Measurements from ENCODE around the gene SLC23A3.

SLC23A3 gene

GRCh38 chr2:219175928-219176817 lies 6.3 kb upstream of the SLC23A3 start:
- DNase-seq (ENCODE audit: low spot score in 2 of 2): peak in 1 of 2 experiments; percentile 56
- H3K27me3 ChIP-seq (ENCODE audit: low read depth): no peaks in the 10 kb centered on the region
- peaks cover 21% of the 10 kb centered on the region for H3K36me3 ChIP-seq (replicated peaks)
- H3K4me1 ChIP-seq: peaks cover 3% of the 10 kb centered on the region; the same call in 1 of the 2 replicates
- H3K4me3 ChIP-seq: peak overlapping the region; percentile 96
- H3K9me3 ChIP-seq: no peaks in the 10 kb centered on the region
- in situ Hi-C loops (cut with MboI; ENCODE audit: low sequenced_read_pairs): no loop called here

- in situ Hi-C loops (cut with MboI; ENCODE audit: low sequenced_read_pairs): no loop called here
- no peaks in the 10 kb centered on the region for H3K27me3 ChIP-seq (ENCODE audit: low read depth)
- peaks cover 16% of the 10 kb centered on the region for H3K36me3 ChIP-seq (replicated peaks)
- no peak for DNase-seq (ENCODE audit: low spot score in 2 of 2)
- peak overlapping the region; percentile 96; the same call in 1 of the 2 replicates for H3K4me3 ChIP-seq
- H3K4me1 ChIP-seq: peaks cover 3% of the 10 kb centered on the region; the same call in 1 of the 2 replicates
- no peaks in the 10 kb centered on the region for H3K9me3 ChIP-seq
Observed at GRCh38 chr2:219175486-219175885, 5.7 kb upstream of the SLC23A3 start.

- Histone ChIP-seq H3K27me3 (ENCODE audit: low read depth) (no peaks in the 10 kb centered on the region), H3K36me3 (replicated peaks) (peaks cover 16% of the 10 kb centered on the region), H3K4me3 (no peak overlapping the region), H3K9me3 (no peaks in the 10 kb centered on the region), H3K4me1 (peaks cover 3% of the 10 kb centered on the region; the same call in 1 of the 2 replicates)
- no peak for DNase-seq (ENCODE audit: low spot score in 2 of 2)
- in situ Hi-C loops (cut with MboI; ENCODE audit: low sequenced_read_pairs): no loop called here
Observed at GRCh38 chr2:219174801-219175200, 5.0 kb upstream of the SLC23A3 start.

- H3K9me3 ChIP-seq: no peaks in the 10 kb centered on the region
- DNase-seq (ENCODE audit: low spot score in 2 of 2): no peak
- H3K36me3 ChIP-seq (replicated peaks): peaks cover 13% of the 10 kb centered on the region
- no peak overlapping the region for H3K4me3 ChIP-seq
- in situ Hi-C loops (cut with MboI; ENCODE audit: low sequenced_read_pairs): no loop called here
- H3K27me3 ChIP-seq (ENCODE audit: low read depth): no peaks in the 10 kb centered on the region
- H3K4me1 ChIP-seq: peaks cover 3% of the 10 kb centered on the region; the same call in 1 of the 2 replicates
Observed at GRCh38 chr2:219174146-219174545, 4.3 kb upstream of the SLC23A3 start.

- Histone ChIP-seq H3K4me1 (peaks cover 3% of the 10 kb centered on the region; the same call in 1 of the 2 replicates), H3K9me3 (no peaks in the 10 kb centered on the region), H3K36me3 (replicated peaks) (peaks cover 13% of the 10 kb centered on the region), H3K4me3 (no peak overlapping the region), H3K27me3 (ENCODE audit: low read depth) (no peaks in the 10 kb centered on the region)
- in situ Hi-C loops (cut with MboI; ENCODE audit: low sequenced_read_pairs): no loop called here
- DNase-seq (ENCODE audit: low spot score in 2 of 2): no peak
Observed at GRCh38 chr2:219173176-219173575, 3.3 kb upstream of the SLC23A3 start.

- in situ Hi-C loops (cut with MboI; ENCODE audit: low sequenced_read_pairs): no loop called here
- DNase-seq (ENCODE audit: low spot score in 2 of 2): no peak
- Histone ChIP-seq H3K4me1 (peaks cover 3% of the 10 kb centered on the region; the same call in 1 of the 2 replicates), H3K36me3 (replicated peaks) (peaks cover 13% of the 10 kb centered on the region), H3K27me3 (ENCODE audit: low read depth) (no peaks in the 10 kb centered on the region), H3K4me3 (no peak overlapping the region), H3K9me3 (no peaks in the 10 kb centered on the region)
Observed at GRCh38 chr2:219172231-219173154, 2.7 kb upstream of the SLC23A3 start.

GRCh38 chr2:219171231-219171651 lies 1.4 kb upstream of the SLC23A3 start:
- Histone ChIP-seq H3K9me3 (no peaks in the 10 kb centered on the region), H3K27me3 (ENCODE audit: low read depth) (no peaks in the 10 kb centered on the region), H3K4me3 (no peak overlapping the region), H3K4me1 (peaks cover 3% of the 10 kb centered on the region; the same call in 1 of the 2 replicates), H3K36me3 (replicated peaks) (peaks cover 13% of the 10 kb centered on the region)
- DNase-seq (ENCODE audit: low spot score in 2 of 2): peak; percentile 38 to 63
- in situ Hi-C loops (cut with MboI; ENCODE audit: low sequenced_read_pairs): no loop called here

- Histone ChIP-seq H3K36me3 (replicated peaks) (peaks cover 13% of the 10 kb centered on the region), H3K9me3 (no peaks in the 10 kb centered on the region), H3K4me1 (no peaks in the 10 kb centered on the region), H3K27me3 (ENCODE audit: low read depth) (no peaks in the 10 kb centered on the region), H3K4me3 (no peak overlapping the region)
- in situ Hi-C loops (cut with MboI; ENCODE audit: low sequenced_read_pairs): no loop called here
- DNase-seq (ENCODE audit: low spot score in 2 of 2): no peak
Observed at GRCh38 chr2:219168932-219169331, 897 bp downstream of the SLC23A3 start.

GRCh38 chr2:219168526-219168925 lies 1.3 kb downstream of the SLC23A3 start:
- Histone ChIP-seq H3K27me3 (ENCODE audit: low read depth) (no peaks in the 10 kb centered on the region), H3K4me1 (no peaks in the 10 kb centered on the region), H3K4me3 (no peak overlapping the region), H3K9me3 (no peaks in the 10 kb centered on the region), H3K36me3 (replicated peaks) (peaks cover 13% of the 10 kb centered on the region)
- no peak for DNase-seq (ENCODE audit: low spot score in 2 of 2)
- in situ Hi-C loops (cut with MboI; ENCODE audit: low sequenced_read_pairs): no loop called here

GRCh38 chr2:219167997-219168396 lies 1.8 kb downstream of the SLC23A3 start:
- in situ Hi-C loops (cut with MboI; ENCODE audit: low sequenced_read_pairs): no loop called here
- Histone ChIP-seq H3K9me3 (no peaks in the 10 kb centered on the region), H3K4me1 (no peaks in the 10 kb centered on the region), H3K36me3 (replicated peaks) (peaks cover 9% of the 10 kb centered on the region), H3K4me3 (no peak overlapping the region), H3K27me3 (ENCODE audit: low read depth) (no peaks in the 10 kb centered on the region)
- DNase-seq (ENCODE audit: low spot score in 2 of 2): no peak

- in situ Hi-C loops (cut with MboI; ENCODE audit: low sequenced_read_pairs): no loop called here
- Histone ChIP-seq H3K9me3 (no peaks in the 10 kb centered on the region), H3K4me1 (peaks cover 5% of the 10 kb centered on the region; the same call in 1 of the 2 replicates), H3K36me3 (replicated peaks) (no peaks in the 10 kb centered on the region), H3K4me3 (no peak overlapping the region), H3K27me3 (ENCODE audit: low read depth) (no peaks in the 10 kb centered on the region)
- no peak for DNase-seq (ENCODE audit: low spot score in 2 of 2)
Observed at GRCh38 chr2:219165058-219165911, 4.5 kb downstream of the SLC23A3 start.

- no peaks in the 10 kb centered on the region for H3K9me3 ChIP-seq
- in situ Hi-C loops (cut with MboI; ENCODE audit: low sequenced_read_pairs): loop anchor here (5.0 kb wide), 1 partner anchor 134 kb away; no protein-coding TSS in a partner anchor
- no peak overlapping the region for H3K4me3 ChIP-seq
- H3K4me1 ChIP-seq: peaks cover 8% of the 10 kb centered on the region
- no peaks in the 10 kb centered on the region for H3K36me3 ChIP-seq (replicated peaks)
- no peaks in the 10 kb centered on the region for H3K27me3 ChIP-seq (ENCODE audit: low read depth)
- DNase-seq (ENCODE audit: low spot score in 2 of 2): no peak
Observed at GRCh38 chr2:219163156-219163555, 6.7 kb downstream of the SLC23A3 start.

- in situ Hi-C loops (cut with MboI; ENCODE audit: low sequenced_read_pairs): loop anchor here (5.0 kb wide), 1 partner anchor 136 kb away; no protein-coding TSS in a partner anchor
Observed at GRCh38 chr2:219161097-219161496, 8.7 kb downstream of the SLC23A3 start.

More at GRCh38 chr2:219161097-219161496, 8.7 kb downstream of the SLC23A3 start:
- Histone ChIP-seq H3K4me1 (peaks cover 17% of the 10 kb centered on the region), H3K36me3 (replicated peaks) (no peaks in the 10 kb centered on the region), H3K27me3 (ENCODE audit: low read depth) (no peaks in the 10 kb centered on the region), H3K4me3 (peak overlapping the region; percentile 62), H3K9me3 (no peaks in the 10 kb centered on the region)
- DNase-seq (ENCODE audit: low spot score in 2 of 2): no peak

All from HAP-1 (cell line).